Measurements from ENCODE around the gene CTIF. TPM values are rescaled to one million over a fixed set of nuclear protein-coding genes. Genes with fewer than 3 reads are reported as not detected.

Gene CTIF
- polyA plus RNA-seq, 1 of the 3 experiments (the other 2 are of a cell fraction) = 47.2 TPM

GRCh38 chr18:48878471-48878870 is 339.6 kb downstream of the CTIF start (continued):
- no peak for TF ChIP-seq TAF1 (IDR thresholded peaks at IDR 0.05; ENCODE audit: borderline replicate concordance, low read depth, low read length)

- Histone ChIP-seq H3K27me3 (ENCODE audit: insufficient read depth) (no peaks in the 10 kb centered on the region), H3K9ac (no peak overlapping the region), H3K4me1 (ENCODE audit: control insufficient read depth in 1 of 2, insufficient read depth in 2 of 2, low read depth in 1 of 2, low read length in 1 of 2) (peaks cover 0 to 4% of the 10 kb centered on the region in 2 experiments; a peak in 1 of 4 replicates), H3K9me3 (no peaks in the 10 kb centered on the region), H3K4me2 (no peak overlapping the region), H3K79me2 (ENCODE audit: insufficient read depth) (no peaks in the 10 kb centered on the region), H3K9me2 (no peaks in the 10 kb centered on the region), H3F3A (replicated peaks; ENCODE audit: insufficient read depth) (no peaks in the 10 kb centered on the region), H3K27ac (ENCODE audit: low read depth in 2 of 2, low read length in 1 of 2) (no peak overlapping the region), H4K20me1 (ENCODE audit: insufficient read depth) (no peaks in the 10 kb centered on the region), H3K36me3 (replicated peaks in 1 of 2; ENCODE audit: control insufficient read depth in 1 of 2, insufficient read depth in 2 of 2, low read length in 1 of 2) (no peaks in the 10 kb centered on the region), H2AFZ (ENCODE audit: low read depth) (no peak overlapping the region), H3K4me3 (ENCODE audit: low read depth in 2 of 2, low read length in 1 of 2) (no peak overlapping the region)
- 100% methylated on average over 10 of the region's 15 CpGs for WGBS (ENCODE audit: low lambda C conversion rate)
- no peak for DNase-seq
- CTCF ChIA-PET = no interaction called here
- POLR2A ChIA-PET = no interaction called here
- TF ChIP-seq USF2 (IDR thresholded peaks at IDR 0.05; ENCODE audit: borderline replicate concordance, low read depth, low read length) (no peak), GABPA (IDR thresholded peaks at IDR 0.05; ENCODE audit: low read depth) (no peak), RCOR1 (IDR thresholded peaks at IDR 0.05; ENCODE audit: low read length) (no peak), FOXJ3 (CRISPR knock-in tag; IDR thresholded peaks at IDR 0.05) (no peak), SIN3A (IDR thresholded peaks at IDR 0.05; ENCODE audit: borderline replicate concordance, low read depth, low read length) (no peak), ZBTB33 (IDR thresholded peaks at IDR 0.05; ENCODE audit: borderline replicate concordance, low read depth) (no peak), CHD2 (IDR thresholded peaks at IDR 0.05; ENCODE audit: low read length, partially characterized antibody) (no peak), FOSL2 (IDR thresholded peaks at IDR 0.05; ENCODE audit: borderline replicate concordance, low read depth) (no peak), TCF12 (IDR thresholded peaks at IDR 0.05) (no peak), MXI1 (IDR thresholded peaks at IDR 0.05; ENCODE audit: low read depth, low read length) (no peak), RXRA (IDR thresholded peaks at IDR 0.05; ENCODE audit: borderline replicate concordance, low read depth) (no peak), RFX5 (IDR thresholded peaks at IDR 0.05; ENCODE audit: low read length) (no peak), PBX3 (IDR thresholded peaks at IDR 0.05) (no peak), GATA2 (CRISPR knock-in tag; IDR thresholded peaks at IDR 0.05) (no peak)
Observed at GRCh38 chr18:48879008-48879431, 340.2 kb downstream of the CTIF start.

All from SK-N-SH (cell line).